ENCODE results near the gene SAMSN1.
"Not testable (repeated sequence)": the region's sequence is repeated elsewhere in the genome, so short reads cannot be mapped to it uniquely, and the experiment has no call there.

Gene SAMSN1

GRCh38 chr21:14527696-14528652 lies 18.1 kb downstream of the SAMSN1 start:
- peak; percentile 81 for FAIRE-seq

GRCh38 chr21:14526836-14527695 lies 19.0 kb downstream of the SAMSN1 start:
- no peak for FAIRE-seq

GRCh38 chr21:14526199-14526598 lies 19.9 kb downstream of the SAMSN1 start:
- FAIRE-seq: no peak

GRCh38 chr21:14523234-14523633 lies 22.9 kb downstream of the SAMSN1 start:
- FAIRE-seq: no peak

GRCh38 chr21:14522736-14523135 lies 23.4 kb downstream of the SAMSN1 start:
- no peak for FAIRE-seq

- FAIRE-seq: no peak
These were observed 25.6 kb downstream of the SAMSN1 start for GRCh38 chr21:14520535-14520934.

GRCh38 chr21:14519000-14519399 lies 27.1 kb downstream of the SAMSN1 start:
- no peak for FAIRE-seq

- no peak for FAIRE-seq
These were observed 32.3 kb downstream of the SAMSN1 start for GRCh38 chr21:14513804-14514203.

GRCh38 chr21:14506859-14507457 lies 39.2 kb downstream of the SAMSN1 start:
- FAIRE-seq: not testable (repeated sequence)

GRCh38 chr21:14500873-14501272 lies 45.2 kb downstream of the SAMSN1 start:
- FAIRE-seq: no peak

- no peak for FAIRE-seq
These were observed 46.8 kb downstream of the SAMSN1 start for GRCh38 chr21:14499316-14499715.

- no peak for FAIRE-seq
These were observed 48.3 kb downstream of the SAMSN1 start for GRCh38 chr21:14497825-14498224.

- no peak for FAIRE-seq
These were observed 51.0 kb downstream of the SAMSN1 start for GRCh38 chr21:14495075-14495474.

GRCh38 chr21:14494181-14494580 lies 51.9 kb downstream of the SAMSN1 start:
- FAIRE-seq: not testable (repeated sequence)

- no peak for FAIRE-seq
These were observed 52.4 kb downstream of the SAMSN1 start for GRCh38 chr21:14493731-14494130.

GRCh38 chr21:14492931-14493330 lies 53.2 kb downstream of the SAMSN1 start:
- FAIRE-seq: no peak

GRCh38 chr21:14491269-14491681 lies 54.8 kb downstream of the SAMSN1 start:
- FAIRE-seq: no peak

- peak; percentile 31 for FAIRE-seq
These were observed 57.4 kb downstream of the SAMSN1 start for GRCh38 chr21:14488672-14489204.

GRCh38 chr21:14487490-14488432 lies 58.4 kb downstream of the SAMSN1 start:
- no peak for FAIRE-seq

GRCh38 chr21:14486869-14487268 lies 59.2 kb downstream of the SAMSN1 start:
- no peak for FAIRE-seq

GRCh38 chr21:14484188-14485009 lies 61.7 kb downstream of the SAMSN1 start:
- no peak for FAIRE-seq
